GM19240 (cell line): ENCODE measurements around the gene CEPT1.

Experiments
- DNase-seq: peaks from one replicate; pipeline ENCODE4 v3.0.0; 2011; ENCODE audit warnings: low spot score; ENCODE audit not compliant: insufficient read length

Gene CEPT1

DNA sequence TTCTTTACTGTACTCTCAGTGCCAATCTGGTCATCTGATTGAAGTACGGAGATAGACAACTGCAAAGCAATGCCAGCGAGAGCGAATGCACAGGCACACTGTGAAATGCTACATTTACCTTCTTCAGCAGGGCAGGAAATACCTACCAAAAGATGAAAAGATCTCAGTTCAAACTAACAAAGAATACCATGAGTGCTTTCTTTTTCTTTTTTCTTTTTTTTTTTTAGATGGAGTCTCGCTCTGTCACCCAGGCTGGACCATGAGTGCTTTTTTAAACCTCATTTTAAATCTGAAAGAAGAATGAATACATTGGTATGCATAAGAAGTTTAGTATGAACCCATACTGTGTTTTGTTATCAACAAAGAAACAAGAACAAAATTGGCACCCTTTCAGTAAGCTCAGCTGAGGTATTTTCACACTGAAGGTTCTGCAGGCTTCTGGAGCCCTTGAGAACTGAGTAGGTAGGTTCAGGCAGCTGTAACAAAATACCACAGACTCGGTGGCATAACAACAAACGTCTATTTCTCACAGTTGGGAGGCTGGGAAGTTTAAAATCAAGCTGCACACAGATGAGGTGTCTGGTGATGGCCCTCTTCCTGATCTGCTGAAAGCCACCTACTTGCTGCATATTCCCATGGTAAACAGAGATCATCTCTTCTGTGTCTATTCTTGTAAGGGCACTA lies 85.8 kb downstream of the CEPT1 start:
- no peak for DNase-seq

GRCh38 chr1:111227434-111227833 lies 87.4 kb downstream of the CEPT1 start, which contains the start of gene CHI3L2:
Gene CHI3L2, plus strand, starts transcription at chr1:111227713. Its CDS starts 17 bp downstream, at chr1:111227730.
- DNase-seq, result no peak

DNA sequence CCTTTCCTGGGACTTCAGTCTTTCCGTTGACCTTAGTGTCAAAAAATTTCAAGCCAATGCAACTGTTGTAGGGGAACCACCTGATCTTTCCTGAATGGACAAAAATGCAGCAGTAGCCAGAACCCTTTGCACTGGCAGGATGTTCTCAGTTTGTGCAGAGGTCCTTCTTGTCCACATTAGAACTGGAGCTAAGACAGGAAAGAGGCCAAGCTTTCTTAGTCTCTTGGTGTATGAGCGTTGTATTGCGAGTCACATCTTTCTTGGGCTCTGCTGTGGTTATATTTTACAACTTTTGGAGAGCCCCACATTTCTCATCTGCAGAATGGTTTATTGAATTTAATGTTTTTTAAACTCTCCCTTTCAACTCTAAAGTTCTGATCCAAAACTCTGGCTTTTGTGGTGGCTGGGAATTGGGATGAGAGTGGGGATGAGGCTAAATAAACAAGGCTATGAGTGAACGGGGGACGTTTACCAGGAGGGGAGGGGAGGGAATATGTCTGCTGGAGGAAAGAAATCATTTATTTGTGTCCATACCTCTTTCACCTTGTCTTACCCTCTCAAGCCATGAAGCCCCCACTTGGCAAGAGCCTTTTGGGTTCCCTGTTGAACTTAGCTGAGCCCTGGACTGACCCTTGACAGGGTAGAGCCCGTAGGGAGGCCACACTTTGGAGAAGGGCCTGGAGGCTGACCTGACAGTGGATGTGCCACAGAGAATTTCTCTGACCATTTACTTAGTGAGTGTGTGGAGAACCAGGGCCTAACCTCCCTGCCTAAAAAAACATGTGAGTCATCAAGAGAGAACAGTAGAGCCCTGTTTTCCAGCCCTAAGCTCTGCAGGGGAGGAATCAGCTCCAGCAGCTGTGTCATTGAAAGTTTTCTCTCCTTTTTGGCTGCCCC lies 88.1 kb downstream of the CEPT1 start:
- no peak for DNase-seq

GRCh38 chr1:111228748-111229126 lies 88.7 kb downstream of the CEPT1 start:
- DNase-seq, result no peak

DNA sequence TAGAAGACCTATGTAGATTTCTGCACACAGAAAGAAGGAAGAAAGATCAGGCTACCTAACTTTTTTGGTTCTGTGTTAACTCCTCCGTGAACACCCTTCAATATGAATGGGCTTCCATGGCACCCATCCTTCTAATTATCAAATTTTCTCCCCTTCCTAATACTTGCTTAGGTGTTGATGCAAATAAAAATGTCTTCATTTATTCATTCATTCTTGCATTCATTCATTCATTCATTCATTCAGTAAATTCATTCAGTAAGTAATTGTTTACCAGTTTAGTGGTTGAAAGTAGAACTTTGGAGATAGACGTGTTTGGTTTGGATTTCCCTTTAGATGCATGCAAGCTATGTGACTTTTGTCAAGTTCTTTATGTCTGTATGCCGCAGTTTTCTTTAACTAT lies 92.1 kb downstream of the CEPT1 start:
- no peak for DNase-seq

DNA sequence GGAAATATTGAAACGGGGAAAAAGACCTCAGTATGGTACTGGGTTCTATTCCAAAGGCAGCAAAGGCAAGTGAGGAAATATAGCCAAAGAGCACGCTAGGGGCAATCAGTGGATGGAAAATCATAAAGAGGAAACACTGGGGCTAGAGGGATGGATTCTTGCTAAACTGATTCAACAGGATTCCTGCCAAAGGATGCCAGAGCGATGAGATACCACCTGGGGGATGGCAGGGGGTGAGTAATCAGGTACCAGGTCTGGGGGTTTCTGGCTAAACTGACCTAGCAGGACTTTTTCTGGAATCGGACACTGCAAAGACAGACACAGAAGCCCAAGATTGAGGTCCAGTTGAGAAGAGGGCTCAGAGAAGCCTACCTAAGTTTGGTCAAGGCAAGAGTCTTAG lies 94.2 kb downstream of the CEPT1 start:
- DNase-seq, result no peak
